Mucosa of descending colon (tissue), 3 donors: ENCODE measurements around the gene USP13. TPM values are rescaled to one million over a fixed set of nuclear protein-coding genes. Genes with fewer than 3 reads are reported as not detected.

Experiments used
- ATAC-seq: fragments of 200-7000 bp; cut with Tn5 transposase; one replicate; pipeline ENCODE4 v1.9.1; 2020; ENCODE audit warnings: mild to moderate bottlenecking, moderate library complexity
- DNase-seq, 3 donors: peaks; one replicate each; pipeline ENCODE4 v3.0.0-alpha.2; 2020
- H3K36me3 ChIP-seq: fragments of 200-600 bp; one replicate; pipeline ENCODE4 v1.8.0; 2021; ENCODE audit warnings: low read depth, mild to moderate bottlenecking
- H3K4me1 ChIP-seq: fragments of 200-600 bp; one replicate; pipeline ENCODE4 v1.8.0; 2021; ENCODE audit warnings: low read depth, mild to moderate bottlenecking
- H3K4me3 ChIP-seq: fragments of 200-600 bp; one replicate; pipeline ENCODE4 v1.8.0; 2021; ENCODE audit warnings: mild to moderate bottlenecking
- H3K9me3 ChIP-seq: fragments of 200-600 bp; one replicate; pipeline ENCODE4 v1.8.0; 2021; ENCODE audit warnings: mild to moderate bottlenecking
- intact Hi-C, 2 donors: fragments of 100-400 bp; cut with DNase I in 1 of 2; cut with micrococcal nuclease in 1 of 2; formaldehyde crosslinking; loops; one replicate each; pipeline versions ENCODE4 v1.11.0 to v1.11.1; 2022; cut with DNase I, micrococcal nuclease
- total RNA-seq, 3 donors: library from RNA; stranded (reverse); fragmentation: NEBNext Ultra II Directional in 2 of 3; extraction: Animal tissue kit (Norgen Biotek cat#: 25700) in 2 of 3; gene quantifications; one replicate each; pipeline versions ENCODE4 v1.2.1 to v1.2.4, GENCODE V29; 2021 to 2023
- TF ChIP-seq, protein P1 (sequence below): fragments of 200-600 bp; IDR thresholded peaks from one replicate; pipeline ENCODE4 v1.8.0; 2022; ENCODE audit warnings: antibody characterized with exemption, mild to moderate bottlenecking
- donor health status: DM: no; HTN: no; CAD: no; lungs with moderate emphysema.
- donor health status: DM: no; HTN: no; CAD: no.
- donor health status: DM: no; HTN: yes; CAD: no.

The USP13 gene
- total RNA-seq, 3 donors from 2014 or later = 3.6 to 9.3 (median 5.5) TPM

DNA sequence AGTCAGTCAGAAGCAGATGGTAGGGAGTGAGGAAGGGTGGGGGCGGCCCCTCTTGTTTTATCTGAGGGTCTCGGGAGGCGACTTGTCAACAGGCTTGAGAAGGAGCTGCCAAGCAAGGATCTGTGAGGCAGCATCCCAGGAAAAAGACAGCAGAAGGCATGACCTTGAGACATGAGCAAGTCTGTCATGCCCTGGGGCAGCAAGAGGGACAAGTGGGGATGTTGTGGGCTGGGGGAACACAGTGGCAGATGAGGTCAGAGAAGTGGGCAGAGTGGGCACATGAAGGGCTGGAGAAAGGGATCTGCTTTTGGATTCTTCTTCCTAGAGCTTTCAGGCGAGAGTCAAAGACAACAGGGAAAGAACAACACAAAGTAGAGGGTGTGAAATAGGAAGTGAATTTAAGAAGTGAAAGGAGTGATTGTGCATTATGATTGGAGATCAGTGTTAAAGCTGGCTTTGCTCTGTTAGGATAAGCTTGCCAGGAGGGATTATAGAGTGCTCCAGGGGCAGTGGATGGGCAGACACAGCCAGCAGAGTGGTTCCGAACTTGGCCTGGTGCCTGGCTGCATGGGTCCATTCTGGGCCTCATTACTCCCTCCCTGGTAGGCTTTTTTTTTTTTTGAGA lies 73.3 kb downstream of the USP13 start:
- TF ChIP-seq, protein P1, sequence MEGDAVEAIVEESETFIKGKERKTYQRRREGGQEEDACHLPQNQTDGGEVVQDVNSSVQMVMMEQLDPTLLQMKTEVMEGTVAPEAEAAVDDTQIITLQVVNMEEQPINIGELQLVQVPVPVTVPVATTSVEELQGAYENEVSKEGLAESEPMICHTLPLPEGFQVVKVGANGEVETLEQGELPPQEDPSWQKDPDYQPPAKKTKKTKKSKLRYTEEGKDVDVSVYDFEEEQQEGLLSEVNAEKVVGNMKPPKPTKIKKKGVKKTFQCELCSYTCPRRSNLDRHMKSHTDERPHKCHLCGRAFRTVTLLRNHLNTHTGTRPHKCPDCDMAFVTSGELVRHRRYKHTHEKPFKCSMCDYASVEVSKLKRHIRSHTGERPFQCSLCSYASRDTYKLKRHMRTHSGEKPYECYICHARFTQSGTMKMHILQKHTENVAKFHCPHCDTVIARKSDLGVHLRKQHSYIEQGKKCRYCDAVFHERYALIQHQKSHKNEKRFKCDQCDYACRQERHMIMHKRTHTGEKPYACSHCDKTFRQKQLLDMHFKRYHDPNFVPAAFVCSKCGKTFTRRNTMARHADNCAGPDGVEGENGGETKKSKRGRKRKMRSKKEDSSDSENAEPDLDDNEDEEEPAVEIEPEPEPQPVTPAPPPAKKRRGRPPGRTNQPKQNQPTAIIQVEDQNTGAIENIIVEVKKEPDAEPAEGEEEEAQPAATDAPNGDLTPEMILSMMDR = no peak
- Histone ChIP-seq H3K4me1 (no peaks in the 10 kb centered on the region), H3K4me3 (no peak overlapping the region), H3K9me3 (no peaks in the 10 kb centered on the region), H3K36me3 (no peaks in the 10 kb centered on the region)
- ATAC-seq (no peak), DNase-seq (no peak)
- intact Hi-C loops = no loop called here

DNA sequence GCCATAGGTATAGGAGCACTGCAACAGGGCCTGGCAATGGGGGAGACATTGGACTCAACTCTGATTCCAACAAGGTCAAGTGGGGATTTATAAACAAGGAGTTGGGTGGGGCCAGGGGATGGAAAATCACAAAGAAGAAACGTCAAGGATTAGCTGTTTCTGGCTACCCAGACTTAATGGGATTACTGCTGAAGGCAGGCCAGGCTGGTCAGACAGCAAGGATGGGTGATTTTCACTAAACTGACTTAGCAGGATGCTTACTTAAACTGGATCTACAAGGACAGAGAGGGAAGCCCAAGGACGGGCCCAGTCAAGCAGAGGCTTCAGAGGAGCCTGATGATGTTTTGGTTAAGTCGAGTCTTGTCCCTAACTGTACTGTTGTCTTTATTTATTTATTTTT lies 76.2 kb downstream of the USP13 start:
- Histone ChIP-seq H3K4me1 (no peaks in the 10 kb centered on the region), H3K9me3 (no peaks in the 10 kb centered on the region), H3K36me3 (no peaks in the 10 kb centered on the region), H3K4me3 (no peak overlapping the region)
- DNase-seq (no peak), ATAC-seq (no peak)
- intact Hi-C loops = no loop called here
- TF ChIP-seq, protein P1 = no peak

DNA sequence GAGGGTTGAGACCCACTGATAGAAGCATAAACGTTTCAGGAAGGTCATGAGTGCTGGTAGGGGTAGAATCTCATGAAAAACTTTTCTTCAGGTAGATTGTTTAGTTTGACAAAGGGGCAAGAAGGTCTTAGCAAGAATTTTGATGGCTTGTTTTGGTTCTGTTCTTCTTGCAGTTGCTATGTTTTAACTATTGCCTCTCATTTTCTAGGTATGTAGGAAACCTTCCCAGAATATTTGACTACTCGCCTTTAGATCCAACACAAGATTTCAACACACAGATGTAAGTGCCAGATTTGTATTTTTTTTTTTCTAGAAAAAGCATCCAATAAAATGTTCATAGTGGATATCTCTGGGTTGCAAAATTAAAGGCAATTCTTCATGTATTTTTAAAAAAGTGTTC lies 77.1 kb downstream of the USP13 start:
- no peaks in the 10 kb centered on the region for H3K4me1 ChIP-seq
- TF ChIP-seq, protein P1 = no peak
- H3K4me3 ChIP-seq = no peak overlapping the region
- no peaks in the 10 kb centered on the region for H3K36me3 ChIP-seq
- DNase-seq (no peak), ATAC-seq (no peak)
- intact Hi-C loops = no loop called here
- H3K9me3 ChIP-seq = no peaks in the 10 kb centered on the region

DNA sequence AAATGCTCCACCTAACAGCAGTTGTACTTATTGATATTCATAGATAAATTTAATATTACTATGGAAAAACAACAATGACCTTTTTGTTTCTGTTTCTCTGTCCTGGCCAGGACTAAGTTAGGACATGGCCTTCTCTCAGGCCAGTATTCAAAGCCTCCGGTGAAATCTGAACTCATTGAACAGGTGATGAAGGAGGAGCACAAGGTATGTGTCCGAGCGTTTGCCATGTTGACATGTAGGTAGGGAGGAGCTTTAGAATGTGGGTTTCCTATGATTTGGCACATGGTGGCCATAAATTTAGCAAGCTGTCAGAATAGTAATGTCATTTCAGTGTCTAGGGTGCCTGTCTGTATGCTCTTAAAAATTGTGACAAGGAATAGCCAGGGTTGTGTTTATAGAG lies 77.7 kb downstream of the USP13 start:
- ATAC-seq = no peak

DNA sequence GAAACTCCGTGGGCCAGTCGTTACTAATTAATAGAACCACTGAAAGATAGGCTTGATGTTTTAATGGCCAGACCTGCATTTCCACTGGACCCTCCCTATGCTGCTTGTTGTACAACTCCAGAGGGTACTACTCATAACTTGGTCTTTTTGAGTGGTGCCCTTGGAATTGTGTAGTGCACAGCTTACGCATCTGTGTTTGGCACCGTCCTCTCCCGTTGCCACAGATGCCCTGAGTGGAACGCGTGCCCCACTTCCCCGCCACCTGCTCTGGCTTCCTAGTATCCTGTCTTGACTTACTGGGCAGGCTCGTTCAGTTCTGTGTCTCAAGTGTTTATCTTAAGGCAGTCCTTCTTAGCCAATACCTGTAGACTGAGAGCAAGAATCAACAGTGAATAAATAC lies 78.7 kb downstream of the USP13 start:
- intact Hi-C loops = no loop called here
- no peak for ATAC-seq

More for the DNA sequence above, 77.7 kb downstream of the USP13 start:
- Histone ChIP-seq H3K4me3 (no peak overlapping the region), H3K4me1 (no peaks in the 10 kb centered on the region), H3K36me3 (no peaks in the 10 kb centered on the region), H3K9me3 (no peaks in the 10 kb centered on the region)
- TF ChIP-seq, protein P1 = no peak
- no peak for DNase-seq
- intact Hi-C loops = no loop called here

More for the DNA sequence above, 78.7 kb downstream of the USP13 start:
- Histone ChIP-seq H3K4me1 (no peaks in the 10 kb centered on the region), H3K4me3 (no peak overlapping the region), H3K9me3 (no peaks in the 10 kb centered on the region), H3K36me3 (no peaks in the 10 kb centered on the region)
- TF ChIP-seq, protein P1 = no peak
- DNase-seq = no peak
